ENCODE measurements around the gene SS18L1. TPM values are rescaled to one million over a fixed set of nuclear protein-coding genes. Genes with fewer than 3 reads are reported as not detected.

The SS18L1 gene
- total and polyA plus RNA-seq, 3 donors from 2014 or later, result 16.2 to 69.5 (median 54.6) TPM

DNA sequence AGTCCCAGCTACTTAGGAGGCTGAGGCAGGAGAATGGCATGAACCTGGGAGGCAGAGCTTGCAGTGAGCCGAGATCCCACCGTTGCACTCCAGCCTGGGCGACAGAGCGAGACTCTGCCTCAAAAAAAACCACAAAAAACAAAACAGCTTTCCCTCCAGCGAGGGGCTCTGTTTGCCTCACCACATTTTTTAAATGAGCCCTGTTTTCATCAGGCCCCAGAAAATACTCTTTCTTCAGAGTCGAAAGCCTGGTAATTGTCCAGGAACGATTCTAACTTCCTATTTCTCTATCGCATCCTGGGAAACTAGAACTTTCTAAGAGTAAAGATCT is 51.5 kb downstream of the SS18L1 start:
- WGBS, 2 donors, result 89% methylated on average over 8 of the region's 8 CpGs
- no peak for DNase-seq
- Histone ChIP-seq H3K27ac (no peak overlapping the region), H3K36me3 (ENCODE audit: low read depth, missing control alignments) (no peaks in the 10 kb centered on the region), H3K4me1 (no peaks in the 10 kb centered on the region), H3K4me3 (no peak overlapping the region), H3K9me3 (no peaks in the 10 kb centered on the region), H3K27me3 (no peaks in the 10 kb centered on the region)
- no peak for TF ChIP-seq POLR2A (IDR thresholded peaks at IDR 0.05)
- TF ChIP-seq, protein P1, sequence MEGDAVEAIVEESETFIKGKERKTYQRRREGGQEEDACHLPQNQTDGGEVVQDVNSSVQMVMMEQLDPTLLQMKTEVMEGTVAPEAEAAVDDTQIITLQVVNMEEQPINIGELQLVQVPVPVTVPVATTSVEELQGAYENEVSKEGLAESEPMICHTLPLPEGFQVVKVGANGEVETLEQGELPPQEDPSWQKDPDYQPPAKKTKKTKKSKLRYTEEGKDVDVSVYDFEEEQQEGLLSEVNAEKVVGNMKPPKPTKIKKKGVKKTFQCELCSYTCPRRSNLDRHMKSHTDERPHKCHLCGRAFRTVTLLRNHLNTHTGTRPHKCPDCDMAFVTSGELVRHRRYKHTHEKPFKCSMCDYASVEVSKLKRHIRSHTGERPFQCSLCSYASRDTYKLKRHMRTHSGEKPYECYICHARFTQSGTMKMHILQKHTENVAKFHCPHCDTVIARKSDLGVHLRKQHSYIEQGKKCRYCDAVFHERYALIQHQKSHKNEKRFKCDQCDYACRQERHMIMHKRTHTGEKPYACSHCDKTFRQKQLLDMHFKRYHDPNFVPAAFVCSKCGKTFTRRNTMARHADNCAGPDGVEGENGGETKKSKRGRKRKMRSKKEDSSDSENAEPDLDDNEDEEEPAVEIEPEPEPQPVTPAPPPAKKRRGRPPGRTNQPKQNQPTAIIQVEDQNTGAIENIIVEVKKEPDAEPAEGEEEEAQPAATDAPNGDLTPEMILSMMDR (IDR thresholded peaks at IDR 0.05), result no peak
- intact Hi-C loops (cut with DNase I; ENCODE audit: low total_unique reads), result no loop called here

DNA sequence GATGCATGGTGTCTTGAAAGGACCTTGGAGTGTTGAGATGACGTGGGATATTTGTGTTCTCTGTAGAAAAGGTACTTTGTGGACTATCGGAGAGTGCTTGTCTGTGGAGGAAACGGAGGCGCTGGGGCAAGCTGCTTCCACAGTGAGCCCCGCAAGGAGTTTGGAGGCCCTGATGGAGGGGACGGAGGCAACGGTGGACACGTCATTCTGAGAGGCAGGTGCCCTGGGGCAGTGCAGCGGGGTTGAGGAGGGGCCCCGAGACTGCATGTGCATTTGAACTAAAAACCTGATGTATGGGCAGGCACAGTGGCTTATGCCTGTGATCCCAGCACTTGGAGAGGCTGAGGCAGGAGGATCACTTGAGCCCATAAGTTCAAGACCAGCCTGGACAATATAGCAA is 52.2 kb downstream of the SS18L1 start:
- TF ChIP-seq, protein P1 (IDR thresholded peaks at IDR 0.05), result no peak
- no peak for TF ChIP-seq POLR2A (IDR thresholded peaks at IDR 0.05)
- Histone ChIP-seq H3K4me1 (no peaks in the 10 kb centered on the region), H3K27me3 (no peaks in the 10 kb centered on the region), H3K27ac (no peak overlapping the region), H3K9me3 (no peaks in the 10 kb centered on the region), H3K36me3 (ENCODE audit: low read depth, missing control alignments) (no peaks in the 10 kb centered on the region), H3K4me3 (no peak overlapping the region)
- intact Hi-C loops (cut with DNase I; ENCODE audit: low total_unique reads), result no loop called here
- WGBS, 2 donors, result 89 to 95% methylated on average over 10 of the region's 10 CpGs
- no peak for DNase-seq

DNA sequence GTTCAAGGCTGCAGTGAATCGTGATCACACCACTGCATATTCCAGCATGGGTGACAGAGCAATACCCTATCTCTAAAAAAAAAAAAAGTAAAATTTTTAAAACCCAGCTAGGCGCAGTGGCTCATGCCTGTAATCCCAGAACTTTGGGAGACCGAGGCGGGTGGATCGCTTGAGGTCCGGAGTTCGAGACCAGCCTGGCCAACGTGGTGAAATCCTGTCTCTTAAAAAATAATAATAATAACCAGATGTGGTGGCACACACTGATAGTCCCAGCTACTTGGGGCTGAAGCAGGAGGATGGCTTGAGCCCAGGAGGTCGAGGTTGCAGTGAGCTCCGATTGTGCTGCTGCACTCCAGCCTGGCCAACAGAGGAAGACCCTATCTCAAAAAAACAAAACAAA is 52.7 kb downstream of the SS18L1 start:
- Histone ChIP-seq H3K4me3 (no peak overlapping the region), H3K4me1 (no peaks in the 10 kb centered on the region), H3K27ac (no peak overlapping the region), H3K36me3 (ENCODE audit: low read depth, missing control alignments) (no peaks in the 10 kb centered on the region), H3K9me3 (no peaks in the 10 kb centered on the region), H3K27me3 (no peaks in the 10 kb centered on the region)
- intact Hi-C loops (cut with DNase I; ENCODE audit: low total_unique reads), result no loop called here
- no peak for DNase-seq
- 90 to 95% methylated on average over 10 of the region's 10 CpGs for WGBS, 2 donors
- TF ChIP-seq, protein P1 (IDR thresholded peaks at IDR 0.05), result no peak
- TF ChIP-seq POLR2A (IDR thresholded peaks at IDR 0.05), result no peak

DNA sequence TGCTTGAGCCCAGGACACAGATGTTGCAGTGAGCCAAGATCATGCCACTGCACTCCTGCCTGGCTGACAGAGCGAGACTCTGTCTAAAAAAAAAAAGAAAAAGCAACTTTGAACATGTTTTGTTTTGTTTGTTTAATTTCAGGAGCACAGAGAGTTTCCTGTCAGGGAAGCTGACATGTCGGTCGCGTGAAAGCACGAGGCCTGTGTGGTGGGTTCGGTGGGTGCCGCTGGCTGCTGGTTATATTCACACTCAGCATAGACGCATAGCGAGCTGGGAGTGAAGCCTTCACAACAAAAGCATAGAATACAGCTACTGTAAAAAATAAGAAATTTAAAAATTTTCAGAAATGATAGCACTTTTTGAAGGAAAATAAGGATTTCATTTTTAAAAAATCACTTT is 53.7 kb downstream of the SS18L1 start:
- Histone ChIP-seq H3K9me3 (no peaks in the 10 kb centered on the region), H3K27me3 (no peaks in the 10 kb centered on the region), H3K36me3 (ENCODE audit: low read depth, missing control alignments) (no peaks in the 10 kb centered on the region), H3K27ac (no peak overlapping the region), H3K4me1 (no peaks in the 10 kb centered on the region), H3K4me3 (no peak overlapping the region)
- DNase-seq, result no peak
- 86 to 99% methylated on average over 9 of the region's 9 CpGs for WGBS, 2 donors
- intact Hi-C loops (cut with DNase I; ENCODE audit: low total_unique reads), result no loop called here
- TF ChIP-seq, protein P1 (IDR thresholded peaks at IDR 0.05), result no peak
- no peak for TF ChIP-seq POLR2A (IDR thresholded peaks at IDR 0.05)

DNA sequence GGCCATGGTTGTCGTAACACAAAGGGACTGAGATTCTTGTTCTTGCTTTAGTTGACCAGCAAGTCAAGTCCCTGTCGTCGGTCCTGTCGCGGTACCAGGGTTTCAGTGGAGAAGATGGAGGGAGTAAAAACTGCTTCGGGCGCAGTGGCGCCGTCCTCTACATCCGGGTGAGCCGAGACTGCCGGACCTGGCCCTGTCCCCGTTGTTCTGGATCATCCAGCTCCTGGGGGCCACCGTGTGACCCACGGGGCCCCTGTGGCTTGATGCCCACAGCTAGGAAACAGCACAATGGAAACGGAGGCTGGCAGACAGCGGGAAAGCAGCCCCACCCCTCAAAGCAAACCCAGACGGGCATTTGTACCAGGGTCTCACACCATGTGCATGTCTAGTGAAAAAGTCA is 54.2 kb downstream of the SS18L1 start:
- Histone ChIP-seq H3K4me1 (no peaks in the 10 kb centered on the region), H3K4me3 (no peak overlapping the region), H3K27me3 (no peaks in the 10 kb centered on the region), H3K27ac (no peak overlapping the region), H3K9me3 (no peaks in the 10 kb centered on the region), H3K36me3 (ENCODE audit: low read depth, missing control alignments) (no peaks in the 10 kb centered on the region)
- TF ChIP-seq POLR2A (IDR thresholded peaks at IDR 0.05), result no peak
- TF ChIP-seq, protein P1 (IDR thresholded peaks at IDR 0.05), result no peak
- WGBS, 2 donors, result 95 to 99% methylated on average over 17 to 18 of the region's 18 CpGs
- no peak for DNase-seq
- intact Hi-C loops (cut with DNase I; ENCODE audit: low total_unique reads), result no loop called here

All from testis (tissue), 3 donors.